Thymus (tissue), 11 donors: ENCODE data around the gene EFCAB12. TPM values are rescaled to one million over a fixed set of nuclear protein-coding genes. Genes with fewer than 3 reads are reported as not detected.

Experiments
- DNase-seq, 9 donors: peaks; one replicate each; pipeline ENCODE4 v3.0.0-alpha.2; 2013; ENCODE audit warnings: low spot score in 9 of 9, low read depth in 6 of 9, missing footprints in 1 of 9
- H3K27ac ChIP-seq, 2 donors: one replicate each; pipeline ENCODE4 v1.5.1; 2013; ENCODE audit warnings: control low read depth in 1 of 2, low read depth in 1 of 2, low read length in 1 of 2, mild to moderate bottlenecking in 1 of 2, moderate library complexity in 1 of 2
- H3K27me3 ChIP-seq, 2 donors: one replicate each; pipeline ENCODE4 v1.5.1; 2013; ENCODE audit warnings: low read length in 1 of 2; ENCODE audit not compliant: control insufficient read depth in 2 of 2, insufficient read depth in 1 of 2
- H3K36me3 ChIP-seq, 2 donors: one replicate each; pipeline ENCODE4 v1.5.1; 2013; ENCODE audit warnings: low read length in 1 of 2, mild to moderate bottlenecking in 1 of 2, moderate library complexity in 1 of 2; ENCODE audit not compliant: control insufficient read depth in 2 of 2, insufficient read depth in 2 of 2
- H3K4me1 ChIP-seq, 2 donors: one replicate each; pipeline ENCODE4 v1.5.1; 2013; ENCODE audit warnings: low read length in 2 of 2; ENCODE audit not compliant: control insufficient read depth in 2 of 2, insufficient read depth in 2 of 2
- H3K4me3 ChIP-seq, 2 donors: one replicate each; pipeline ENCODE4 v1.5.1; 2013; ENCODE audit warnings: low read length in 2 of 2, control low read depth in 1 of 2, mild to moderate bottlenecking in 1 of 2
- H3K9me3 ChIP-seq, 2 donors: one replicate each; pipeline ENCODE4 v1.5.1; 2013; ENCODE audit warnings: low read length in 1 of 2, mild to moderate bottlenecking in 1 of 2; ENCODE audit not compliant: control insufficient read depth in 2 of 2, insufficient read depth in 1 of 2
- whole genome bisulfite sequencing: extraction: QIAGEN DNeasy Blood & Tissue Kit; methylation state at CpG from one replicate; pipeline ENCODE4 v1.1.7; 2013; 5-methylcytosine and 5-hydroxymethylcytosine counted together
- polyA plus RNA-seq: library from polyadenylated mRNA; stranded (reverse); fragments of 200-250 nt; gene quantifications from one replicate; pipeline ENCODE4 v1.2.3, GENCODE V29; 2013
- total RNA-seq: library from RNA; stranded (reverse); fragments of 120-200 nt; gene quantifications from one replicate; pipeline ENCODE4 v1.2.4, GENCODE V29; 2013
- donor health status: healthy.

The EFCAB12 gene
- total and polyA plus RNA-seq, 2 donors: 0.05 to 0.37 TPM

DNA sequence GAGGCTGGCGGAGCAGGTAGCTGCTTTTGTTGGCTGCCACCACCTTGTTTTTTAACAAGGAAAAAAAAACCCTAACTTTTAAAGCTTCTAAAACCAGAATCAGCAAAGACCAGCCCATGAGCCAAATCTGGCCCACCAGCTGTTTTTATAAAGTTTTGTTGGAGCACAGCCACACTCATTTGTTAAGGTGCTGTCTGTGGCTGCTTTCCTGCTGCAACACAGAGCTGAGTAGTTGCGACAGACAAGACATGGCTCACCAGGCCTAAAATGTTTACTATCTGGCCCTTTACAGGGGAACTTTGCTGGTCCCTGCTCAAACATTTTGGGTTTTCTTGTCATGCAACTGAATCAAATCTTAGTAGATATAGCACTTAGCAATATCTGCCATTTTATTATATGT lies 18.9 kb downstream of the EFCAB12 start:
- Histone ChIP-seq H3K36me3 (no peaks in the 10 kb centered on the region), H3K27ac (no peak overlapping the region), H3K4me1 (no peaks in the 10 kb centered on the region), H3K27me3 (no peaks in the 10 kb centered on the region), H3K9me3 (no peaks in the 10 kb centered on the region), H3K4me3 (no peak overlapping the region)
- no peak for DNase-seq
- 96% methylated on average over 2 of the region's 2 CpGs for WGBS

DNA sequence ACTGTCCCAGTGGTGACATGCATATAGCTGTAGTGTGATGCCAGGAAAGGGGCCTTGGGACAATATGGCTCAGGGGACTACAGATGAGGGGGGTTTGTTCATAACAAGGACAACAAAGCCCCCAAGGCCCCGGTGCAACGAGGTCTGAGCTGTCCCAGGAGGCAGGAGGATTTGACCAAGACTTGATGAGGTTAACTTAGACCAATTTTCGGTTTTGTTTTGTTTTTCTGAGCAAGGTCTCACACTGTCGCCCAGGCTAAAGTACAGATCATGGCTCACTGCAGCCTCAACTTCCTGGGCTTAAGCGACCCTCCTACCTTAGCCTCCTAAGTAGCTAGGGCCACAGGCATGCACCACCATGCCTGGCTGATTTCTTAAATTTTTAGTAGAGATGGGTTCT lies 23.8 kb downstream of the EFCAB12 start:
- H3K27me3 ChIP-seq: no peaks in the 10 kb centered on the region
- H3K27ac ChIP-seq: no peak overlapping the region
- DNase-seq: no peak
- no peaks in the 10 kb centered on the region for H3K36me3 ChIP-seq
- H3K4me3 ChIP-seq: no peak overlapping the region
- peaks cover 0 to 5% of the 10 kb centered on the region in 2 donors for H3K4me1 ChIP-seq
- WGBS: 93% methylated on average over 5 of the region's 5 CpGs
- H3K9me3 ChIP-seq: no peaks in the 10 kb centered on the region

DNA sequence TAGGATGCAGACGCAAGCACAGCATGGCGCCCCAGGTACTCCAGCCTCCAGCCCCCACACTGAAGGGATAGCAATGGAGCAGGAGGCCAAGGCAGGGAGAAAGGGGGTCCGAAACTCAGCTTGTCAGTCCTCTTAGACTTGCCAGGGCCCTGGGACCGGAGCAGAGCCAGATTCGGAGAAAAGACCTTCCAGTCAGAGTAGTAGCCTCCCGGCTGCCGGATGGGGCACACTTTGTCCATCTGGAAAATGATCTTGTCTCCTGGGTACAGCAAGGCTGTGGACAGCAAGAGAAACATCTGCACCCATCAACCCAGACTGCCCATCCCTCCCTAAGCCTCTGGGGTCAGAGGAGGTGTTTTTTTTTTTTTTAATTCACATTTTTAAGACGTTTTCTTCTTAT lies 24.3 kb downstream of the EFCAB12 start:
- DNase-seq: no peak
- no peaks in the 10 kb centered on the region for H3K9me3 ChIP-seq
- H3K27ac ChIP-seq: no peak overlapping the region
- H3K4me1 ChIP-seq: peaks cover 0 to 5% of the 10 kb centered on the region in 2 donors
- 96% methylated on average over 8 of the region's 8 CpGs for WGBS
- no peaks in the 10 kb centered on the region for H3K27me3 ChIP-seq
- no peak overlapping the region for H3K4me3 ChIP-seq
- H3K36me3 ChIP-seq: no peaks in the 10 kb centered on the region

DNA sequence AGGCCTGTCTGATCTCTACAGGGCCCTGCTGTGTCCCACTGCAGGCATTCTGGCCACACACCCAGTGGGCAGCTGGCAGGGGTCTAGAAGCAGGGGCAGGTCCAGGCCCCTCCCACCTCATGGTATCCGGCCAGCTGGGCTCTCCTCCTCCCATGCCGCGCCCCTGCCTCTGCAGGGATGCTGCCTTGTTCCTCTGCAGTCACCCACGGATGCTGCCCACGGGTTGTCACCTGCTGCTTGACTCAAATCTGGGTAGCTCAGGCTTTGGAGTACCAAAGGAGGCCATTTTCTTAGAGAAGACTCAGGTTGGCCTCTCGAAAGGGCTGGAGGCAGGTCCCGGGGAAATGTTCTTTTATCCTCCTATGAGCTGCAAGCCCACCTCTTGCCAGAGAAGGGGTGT lies 25.0 kb downstream of the EFCAB12 start:
- no peaks in the 10 kb centered on the region for H3K27me3 ChIP-seq
- no peaks in the 10 kb centered on the region for H3K36me3 ChIP-seq
- no peak overlapping the region for H3K27ac ChIP-seq
- 92% methylated on average over 7 of the region's 7 CpGs for whole genome bisulfite sequencing
- H3K4me3 ChIP-seq: no peak overlapping the region
- no peaks in the 10 kb centered on the region for H3K9me3 ChIP-seq
- DNase-seq: no peak
- H3K4me1 ChIP-seq: peaks cover 3 to 8% of the 10 kb centered on the region in 2 donors

DNA sequence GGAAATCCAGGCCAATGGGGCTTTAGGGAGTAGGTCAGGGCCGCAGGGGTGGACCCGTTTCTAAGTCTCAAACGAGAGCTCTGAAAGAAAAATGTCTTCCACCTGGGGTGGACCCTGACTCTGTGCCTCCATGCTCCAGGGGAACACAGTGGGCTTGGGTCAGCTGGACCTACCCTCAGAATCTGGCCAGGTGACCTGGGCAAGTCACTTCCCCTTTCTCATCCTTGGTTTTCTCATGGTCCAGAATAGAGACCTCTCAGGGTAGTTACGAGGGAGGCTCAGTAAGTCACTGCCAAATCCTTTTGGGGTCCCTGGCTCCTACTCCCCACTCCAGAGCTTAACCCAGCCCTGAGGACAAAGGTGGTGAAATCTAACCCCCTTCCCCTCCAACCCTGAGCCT lies 25.8 kb downstream of the EFCAB12 start:
- Histone ChIP-seq H3K9me3 (no peaks in the 10 kb centered on the region), H3K27ac (no peak overlapping the region), H3K27me3 (no peaks in the 10 kb centered on the region), H3K36me3 (no peaks in the 10 kb centered on the region), H3K4me1 (peaks cover 11 to 16% of the 10 kb centered on the region in 2 donors), H3K4me3 (no peak overlapping the region)
- WGBS: 95% methylated on average over 4 of the region's 4 CpGs
- no peak for DNase-seq

DNA sequence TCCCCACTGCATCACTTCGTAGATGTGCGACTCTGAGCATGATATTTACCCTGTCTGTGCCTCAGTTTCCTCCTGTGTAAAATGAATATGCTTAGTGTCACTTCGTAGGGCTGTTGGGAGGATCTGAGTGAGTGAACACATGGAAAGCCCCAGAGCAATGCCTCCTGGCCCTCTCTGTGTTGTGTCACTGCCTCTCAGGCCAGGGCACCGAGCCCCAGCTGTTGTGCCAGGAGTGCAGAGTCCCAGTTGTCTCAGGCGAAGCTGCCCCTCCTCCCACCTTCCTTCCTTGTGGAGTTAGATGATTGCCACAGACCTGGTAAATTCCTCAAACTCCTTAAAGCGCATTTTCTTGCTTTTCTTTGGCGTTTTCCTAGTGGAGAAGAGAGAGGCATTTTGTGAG lies 26.2 kb downstream of the EFCAB12 start:
- Histone ChIP-seq H3K4me1 (peaks cover 11 to 20% of the 10 kb centered on the region in 2 donors), H3K27me3 (no peaks in the 10 kb centered on the region), H3K36me3 (peaks cover 0 to under 1% of the 10 kb centered on the region in 2 donors), H3K27ac (no peak overlapping the region), H3K4me3 (no peak overlapping the region), H3K9me3 (no peaks in the 10 kb centered on the region)
- DNase-seq: no peak
- 95% methylated on average over 7 of the region's 7 CpGs for WGBS

DNA sequence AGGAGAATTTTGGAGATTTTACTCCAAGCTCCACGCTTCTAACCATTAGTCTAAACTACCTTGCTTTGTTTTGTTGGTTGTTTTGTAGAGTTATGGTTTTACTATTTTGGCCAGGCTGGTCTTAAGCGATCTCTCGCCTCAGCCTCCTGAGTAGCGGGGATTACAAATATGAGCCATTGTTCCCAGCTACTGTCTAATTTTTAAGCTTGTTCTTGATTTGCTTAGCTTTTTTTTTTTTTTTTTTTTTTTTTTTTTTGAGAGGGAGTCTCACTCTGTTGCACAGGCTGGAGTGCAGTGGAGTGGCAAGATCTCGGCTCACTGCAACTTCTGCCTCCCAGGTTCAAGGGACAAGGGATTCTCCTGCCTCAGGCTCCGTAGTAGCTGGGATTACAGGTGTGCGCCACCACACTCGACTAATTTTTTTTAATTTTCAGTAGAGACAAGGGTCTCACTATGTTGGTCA lies 28.5 kb downstream of the EFCAB12 start:
- H3K4me1 ChIP-seq: peaks cover 11 to 20% of the 10 kb centered on the region in 2 donors
- peak overlapping the region; percentile 3 to 15 for H3K27ac ChIP-seq
- WGBS: 73% methylated on average over 8 of the region's 8 CpGs
- H3K9me3 ChIP-seq: no peaks in the 10 kb centered on the region
- H3K27me3 ChIP-seq: no peaks in the 10 kb centered on the region
- H3K4me3 ChIP-seq: peak overlapping the region; percentile 66 to 75
- no peak for DNase-seq
- H3K36me3 ChIP-seq: peaks cover 14 to 16% of the 10 kb centered on the region in 2 donors

DNA sequence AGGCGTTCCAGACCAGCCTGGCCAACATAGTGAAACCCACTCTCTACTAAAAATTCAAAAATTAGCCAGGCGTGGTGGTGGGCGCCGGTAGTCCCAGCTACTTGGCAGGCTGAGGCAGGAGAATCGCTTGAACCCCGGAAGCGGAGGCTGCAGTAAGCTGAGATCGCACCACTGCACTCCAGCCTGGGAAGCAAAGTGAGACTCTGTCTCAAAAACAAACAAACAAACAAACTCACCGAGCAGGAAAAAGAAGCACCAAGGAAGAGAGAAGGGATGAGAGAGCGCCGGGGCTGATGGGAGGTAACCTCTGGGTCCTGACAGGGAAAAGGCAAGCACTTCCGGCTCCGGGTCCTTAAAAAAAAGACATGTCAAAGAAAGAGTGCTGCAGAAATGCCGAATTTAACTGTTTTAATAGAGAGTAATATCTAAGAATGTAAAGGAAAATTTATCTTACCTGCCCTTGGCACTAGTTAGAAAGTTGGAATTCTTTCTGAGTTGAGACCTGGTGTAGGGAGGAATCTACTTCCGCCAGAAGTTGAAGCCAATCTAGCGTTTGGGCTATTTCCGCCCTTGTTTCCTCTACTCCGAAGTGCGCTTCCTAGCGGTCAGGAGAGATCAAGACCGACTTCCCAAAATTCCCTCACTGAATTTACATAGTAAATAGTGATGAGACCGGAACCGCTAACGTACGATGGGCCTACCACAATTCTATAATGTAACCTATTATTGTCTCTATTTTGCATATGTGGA lies 29.1 kb downstream of the EFCAB12 start:
- WGBS: under 1% methylated on average over 25 of the region's 25 CpGs
- Histone ChIP-seq H3K27me3 (no peaks in the 10 kb centered on the region), H3K4me1 (peaks cover 11 to 20% of the 10 kb centered on the region in 2 donors), H3K9me3 (no peaks in the 10 kb centered on the region), H3K36me3 (peaks cover 14 to 22% of the 10 kb centered on the region in 2 donors), H3K27ac (peak overlapping the region; percentile 11 to 72), H3K4me3 (peak overlapping the region; percentile 66 to 75)
- DNase-seq: peak; percentile 79 to 97 (median 90)

DNA sequence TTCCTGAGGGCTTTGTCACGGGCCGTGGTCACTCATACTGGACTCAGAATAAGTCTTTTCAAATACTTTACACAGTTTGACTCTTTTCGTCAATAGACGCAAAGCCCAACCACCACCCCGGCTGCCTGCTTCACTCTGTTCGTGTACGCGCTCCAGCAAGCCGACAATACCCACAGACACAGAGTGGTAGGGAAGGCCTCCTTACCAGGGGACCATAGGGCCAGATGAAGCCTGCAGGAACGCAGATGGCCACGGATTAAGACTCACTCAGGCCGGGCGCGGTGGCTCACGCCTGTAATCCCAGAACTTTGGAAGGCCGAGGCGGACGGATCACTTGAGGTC lies 29.7 kb downstream of the EFCAB12 start:
- WGBS: 3% methylated on average over 18 of the region's 18 CpGs
- H3K9me3 ChIP-seq: no peaks in the 10 kb centered on the region
- H3K27ac ChIP-seq: peak overlapping the region; percentile 40
- H3K36me3 ChIP-seq: peaks cover 14 to 24% of the 10 kb centered on the region in 2 donors
- peak overlapping the region; percentile 66 to 75 for H3K4me3 ChIP-seq
- H3K4me1 ChIP-seq: peaks cover 11 to 20% of the 10 kb centered on the region in 2 donors
- no peaks in the 10 kb centered on the region for H3K27me3 ChIP-seq
- DNase-seq: peak in 2 of 9 donors; percentile 8 to 27
